ENCODE results near the gene PPFIA3.

- no peak for TF ChIP-seq CTCF (IDR thresholded peaks at IDR 0.05 in 4 of 5, conservative IDR thresholded peaks at IDR 0.05 in 1 of 5)
- no peak for TF ChIP-seq POLR2A (IDR thresholded peaks at IDR 0.05)
These were observed 9.9 kb downstream of the PPFIA3 start for GRCh38 chr19:49129238-49129583.

All from gastrocnemius medialis (tissue), 4 donors.